HepG2 (cell line): ENCODE data around the gene SNX30. TPM values are rescaled to one million over a fixed set of nuclear protein-coding genes. Genes with fewer than 3 reads are reported as not detected.
A peak's percentile ranks its signal among the peaks of the same experiment; 100 is the strongest.

Experiments
- ATF2 ChIP-seq: sonication (generic); formaldehyde crosslinking; IDR thresholded peaks from 2 replicates; pipeline ENCODE4 v1.4.0; 2020; ENCODE audit warnings: missing genetic modification reagents
- ATF7 ChIP-seq, 2 experiments: fragments of 450-650 bp in 1 of 2; sonication (generic) in 1 of 2; formaldehyde crosslinking in 1 of 2; IDR thresholded peaks; 2 replicates each; pipeline versions ENCODE4 v1.4.0 to v1.6.1; 2016 to 2020; ENCODE audit warnings: antibody characterized with exemption in 1 of 2, mild to moderate bottlenecking in 1 of 2, missing genetic modification reagents in 1 of 2
- CSRNP2 ChIP-seq: sonication (generic); formaldehyde crosslinking; conservative IDR thresholded peaks from 2 replicates; pipeline ENCODE4 v1.8.0; 2022; ENCODE audit warnings: low read depth, missing genetic modification reagents
- DDIT3 ChIP-seq: sonication (generic); formaldehyde crosslinking; IDR thresholded peaks from 2 replicates; pipeline ENCODE4 v1.4.0; 2020; ENCODE audit warnings: mild to moderate bottlenecking, missing genetic modification reagents
- DZIP1 ChIP-seq: sonication (generic); formaldehyde crosslinking; IDR thresholded peaks from 2 replicates; pipeline ENCODE4 v1.5.0; 2020; ENCODE audit warnings: mild to moderate bottlenecking, missing genetic modification reagents
- EEA1 ChIP-seq: sonication (generic); formaldehyde crosslinking; IDR thresholded peaks from 2 replicates; pipeline ENCODE4 v1.5.1; 2020; ENCODE audit warnings: mild to moderate bottlenecking, missing genetic modification reagents, borderline replicate concordance
- FOXM1 ChIP-seq: sonication (generic); formaldehyde crosslinking; IDR thresholded peaks from 2 replicates; pipeline ENCODE4 v1.5.0; 2020; ENCODE audit warnings: missing genetic modification reagents
- FOXP1 ChIP-seq, 2 experiments: fragments of 450-650 bp in 1 of 2; IDR thresholded peaks; 2 replicates each; pipeline ENCODE4 v1.6.1; 2017 to 2018; ENCODE audit warnings: antibody characterized with exemption in 1 of 2
- GATA4 ChIP-seq: sonication (generic); IDR thresholded peaks from 2 replicates; pipeline ENCODE4 v1.6.1; 2016; ENCODE audit warnings: antibody characterized with exemption, low read depth, borderline replicate concordance
- MXD3 ChIP-seq: IDR thresholded peaks from 2 replicates; pipeline ENCODE4 v1.6.1; 2016; ENCODE audit warnings: mild to moderate bottlenecking, missing biosample characterization, missing genetic modification reagents
- MYPOP ChIP-seq: sonication (generic); formaldehyde crosslinking; IDR thresholded peaks from 2 replicates; pipeline ENCODE4 v1.8.1; 2023; ENCODE audit warnings: mild to moderate bottlenecking, moderate library complexity, missing genetic modification reagents
- PBX2 ChIP-seq: IDR thresholded peaks from 2 replicates; pipeline ENCODE4 v1.6.1; 2016; ENCODE audit warnings: control low read depth
- PITX1 ChIP-seq: sonication (generic); formaldehyde crosslinking; IDR thresholded peaks from 2 replicates; pipeline ENCODE4 v1.5.1; 2020; ENCODE audit warnings: mild to moderate bottlenecking, missing genetic modification reagents
- REXO4 ChIP-seq: sonication (generic); formaldehyde crosslinking; IDR thresholded peaks from 2 replicates; pipeline ENCODE4 v1.8.0; 2022; ENCODE audit warnings: missing genetic modification reagents, mild to moderate bottlenecking, borderline replicate concordance
- SRSF1 ChIP-seq: fragments of 200-400 bp; formaldehyde crosslinking; optimal IDR thresholded peaks from 2 replicates; pipeline ENCODE3; 2017; ENCODE audit warnings: mild to moderate bottlenecking, low read depth, low read length, moderate library complexity
- UBTF ChIP-seq: sonication (generic); formaldehyde crosslinking; IDR thresholded peaks from 2 replicates; pipeline ENCODE4 v1.4.0; 2020; ENCODE audit warnings: mild to moderate bottlenecking, missing genetic modification reagents
- ZBTB42 ChIP-seq: sonication (generic); formaldehyde crosslinking; IDR thresholded peaks from 2 replicates; pipeline ENCODE4 v1.5.0; 2020; ENCODE audit warnings: mild to moderate bottlenecking, missing genetic modification reagents
- ZNF317 ChIP-seq: sonication (generic); formaldehyde crosslinking; IDR thresholded peaks from 2 replicates; pipeline ENCODE4 v1.5.0; 2020; ENCODE audit warnings: mild to moderate bottlenecking, missing genetic modification reagents
- ZNF761 ChIP-seq: sonication (generic); formaldehyde crosslinking; conservative IDR thresholded peaks from 2 replicates; pipeline ENCODE4 v1.4.0; 2020; ENCODE audit warnings: mild to moderate bottlenecking, missing genetic modification reagents
- polyA plus RNA-seq, 8 experiments: library from polyadenylated mRNA; depleted of rRNA in 3 of 8; stranded (reverse) in 7 of 8; unstranded in 1 of 8; fragments of >200 nt; fragmentation: Illumina TruSeq in 4 of 8; extraction: Trizol in 4 of 8; gene quantifications; 2 replicates each; pipeline versions ENCODE4 v1.2.1 to v1.2.3, GENCODE V29; 2011 to 2016; ENCODE audit warnings: low read depth in 4 of 8, missing spikeins in 1 of 8, mixed read lengths in 1 of 8; ENCODE audit not compliant: insufficient read depth in 1 of 8
- total RNA-seq, 5 experiments: library from RNA; depleted of rRNA; stranded (reverse); fragments of >200 nt; fragmentation: Illumina TruSeq; extraction: Trizol; gene quantifications; 2 replicates each; pipeline ENCODE4 v1.2.3, GENCODE V29; 2016; ENCODE audit warnings: low read depth in 1 of 5

The SNX30 gene
- total and polyA plus RNA-seq, 2 of the 13 experiments (the other 11 are each of a cell fraction or from before 2014, with no cell fraction given): 4.4 to 12.4 TPM

- TF ChIP-seq MXD3 (no peak), REXO4 (CRISPR knock-in tag) (no peak), MYPOP (no peak), ZNF761 (CRISPR knock-in tag) (no peak), ATF7 (IDR thresholded peaks at IDR 0.05) (no peak), ATF7 (CRISPR knock-in tag; IDR thresholded peaks at IDR 0.05) (no peak), DZIP1 (no peak), DDIT3 (CRISPR knock-in tag) (no peak), EEA1 (CRISPR knock-in tag) (no peak), CSRNP2 (CRISPR knock-in tag) (no peak), PITX1 (CRISPR knock-in tag) (no peak), UBTF (CRISPR knock-in tag) (no peak), GATA4 (no peak), PBX2 (no peak), SRSF1 (no peak), ZBTB42 (CRISPR knock-in tag) (no peak), FOXP1 (IDR thresholded peaks at IDR 0.05) (no peak), FOXP1 (CRISPR knock-in tag; IDR thresholded peaks at IDR 0.05) (0 out of 2 replicates have a peak, but pooled peaks have one; percentile 6), ATF2 (CRISPR knock-in tag) (no peak), ZNF317 (CRISPR knock-in tag) (no peak), FOXM1 (CRISPR knock-in tag) (no peak)
These were observed 14.3 kb downstream of the SNX30 start (continued) for GRCh38 chr9:112764837-112765236.
